Mesenchymal stem cell (in vitro differentiated cells and primary cell): ENCODE measurements around the gene MAP7.
A peak's percentile ranks its signal among the peaks of the same experiment; 100 is the strongest.

Experiments
- DNase-seq: peaks from one replicate; pipeline ENCODE4 v3.0.0-alpha.2; 2013
- H2AFZ ChIP-seq: one replicate; pipeline ENCODE4 v1.6.1; 2013; ENCODE audit warnings: low read depth, mild to moderate bottlenecking, control low read depth, inconsistent platforms, low read length, moderate library complexity
- H2AK5ac ChIP-seq: 2 replicates; pipeline ENCODE4 v1.6.1; 2013; ENCODE audit warnings: low read length, moderate library complexity, mild to moderate bottlenecking, inconsistent platforms; ENCODE audit not compliant: severe bottlenecking
- H2BK120ac ChIP-seq: one replicate; pipeline ENCODE4 v1.6.1; 2013; ENCODE audit warnings: low read depth, mild to moderate bottlenecking, inconsistent platforms, low read length, moderate library complexity
- H2BK12ac ChIP-seq, 2 experiments: one replicate each; pipeline ENCODE4 v1.6.1; 2013; ENCODE audit warnings: inconsistent platforms in 2 of 2, low read length in 2 of 2, mild to moderate bottlenecking in 2 of 2, moderate library complexity in 2 of 2, control low read depth in 1 of 2
- H2BK15ac ChIP-seq: one replicate; pipeline ENCODE4 v1.6.1; 2013; ENCODE audit warnings: mild to moderate bottlenecking, low read depth, inconsistent platforms; ENCODE audit not compliant: poor library complexity, severe bottlenecking
- H2BK5ac ChIP-seq: 2 replicates; pipeline ENCODE4 v1.6.1; 2013; ENCODE audit warnings: low read depth, mild to moderate bottlenecking, low read length, control low read depth, inconsistent platforms; ENCODE audit not compliant: poor library complexity, severe bottlenecking
- H3K14ac ChIP-seq, 2 experiments: one replicate each; pipeline ENCODE4 v1.6.1; 2013; ENCODE audit warnings: inconsistent platforms in 2 of 2, low read length in 2 of 2, control low read depth in 1 of 2, mild to moderate bottlenecking in 1 of 2, moderate library complexity in 1 of 2
- H3K18ac ChIP-seq, 2 experiments: one replicate each; pipeline ENCODE4 v1.6.1; 2013; ENCODE audit warnings: inconsistent platforms in 2 of 2, low read length in 2 of 2, control low read depth in 1 of 2, low read depth in 1 of 2, mild to moderate bottlenecking in 1 of 2
- H3K23ac ChIP-seq, 2 experiments: one replicate each; pipeline ENCODE4 v1.6.1; 2013; ENCODE audit warnings: inconsistent platforms in 2 of 2, low read length in 2 of 2, mild to moderate bottlenecking in 2 of 2, moderate library complexity in 2 of 2, control low read depth in 1 of 2
- H3K27ac ChIP-seq: 2 replicates; pipeline ENCODE4 v1.5.1; 2013; ENCODE audit warnings: mild to moderate bottlenecking, moderate library complexity, low read length, control low read depth, inconsistent platforms; ENCODE audit not compliant: poor library complexity, severe bottlenecking
- H3K27me3 ChIP-seq, 2 experiments: 2 replicates each; pipeline versions ENCODE4 v1.6.1 to v1.7.0; 2013; ENCODE audit warnings: low read length in 2 of 2, mild to moderate bottlenecking in 2 of 2, moderate library complexity in 2 of 2, control low read depth in 1 of 2, inconsistent platforms in 1 of 2; ENCODE audit not compliant: control insufficient read depth in 1 of 2, insufficient read depth in 1 of 2
- H3K36me3 ChIP-seq, 2 experiments: 2 replicates each; pipeline versions ENCODE4 v1.6.1 to v1.7.0; 2013; ENCODE audit warnings: low read length in 2 of 2, control low read depth in 1 of 2, inconsistent platforms in 1 of 2, low read depth in 1 of 2, mild to moderate bottlenecking in 1 of 2; ENCODE audit not compliant: insufficient read depth in 2 of 2, control insufficient read depth in 1 of 2
- H3K4ac ChIP-seq, 2 experiments: one replicate each; pipeline ENCODE4 v1.6.1; 2013; ENCODE audit warnings: inconsistent platforms in 2 of 2, low read length in 2 of 2, mild to moderate bottlenecking in 2 of 2, moderate library complexity in 2 of 2, control low read depth in 1 of 2, low read depth in 1 of 2
- H3K4me1 ChIP-seq: 2 replicates; pipeline ENCODE4 v1.6.1; 2013; ENCODE audit warnings: low read depth, low read length, control low read depth; ENCODE audit not compliant: control insufficient read depth, insufficient read depth
- H3K4me2 ChIP-seq: 2 replicates; pipeline ENCODE4 v1.6.1; 2013; ENCODE audit warnings: low read length, mild to moderate bottlenecking, inconsistent platforms; ENCODE audit not compliant: poor library complexity, severe bottlenecking
- H3K4me3 ChIP-seq, 2 experiments: 2 replicates each; pipeline versions ENCODE4 v1.5.1 to v1.7.0; 2013; ENCODE audit warnings: low read length in 2 of 2, mild to moderate bottlenecking in 2 of 2, control low read depth in 1 of 2, low read depth in 1 of 2; ENCODE audit not compliant: insufficient read depth in 1 of 2
- H3K79me1 ChIP-seq: replicated peaks from 2 replicates; pipeline ENCODE4 v1.6.1; 2013; ENCODE audit warnings: mild to moderate bottlenecking, control low read depth, low read length, inconsistent platforms; ENCODE audit not compliant: poor library complexity, severe bottlenecking
- H3K9ac ChIP-seq: 2 replicates; pipeline ENCODE4 v1.7.0; 2013; ENCODE audit warnings: mild to moderate bottlenecking, low read length, moderate library complexity
- H3K9me3 ChIP-seq: 2 replicates; pipeline ENCODE4 v1.7.0; 2013; ENCODE audit warnings: mild to moderate bottlenecking, low read length; ENCODE audit not compliant: control insufficient read depth
- H4K8ac ChIP-seq: one replicate; pipeline ENCODE4 v1.6.1; 2013; ENCODE audit warnings: inconsistent platforms, mild to moderate bottlenecking, low read length, moderate library complexity
- H4K91ac ChIP-seq: one replicate; pipeline ENCODE4 v1.6.1; 2013; ENCODE audit warnings: mild to moderate bottlenecking, low read length, inconsistent platforms
- WGBS: methylation state at CpG from one replicate; pipeline ENCODE4 v1.1.7; 2013; ENCODE audit warnings: mixed read lengths; 5-methylcytosine and 5-hydroxymethylcytosine counted together

Gene MAP7

GRCh38 chr6:136582711-136583471 is 32.7 kb upstream of the MAP7 start:
- Histone ChIP-seq H2BK5ac (no peak overlapping the region), H3K9ac (peak overlapping the region; percentile 90), H2AK5ac (no peak overlapping the region), H2BK15ac (no peak overlapping the region), H3K23ac (no peak overlapping the region), H3K4me2 (no peak overlapping the region), H3K4ac (no peak overlapping the region), H3K79me1 (no peaks in the 10 kb centered on the region), H2BK12ac (no peak overlapping the region), H4K91ac (no peak overlapping the region), H3K27ac (no peak overlapping the region), H3K4me1 (peaks cover 2% of the 10 kb centered on the region), H4K8ac (no peak overlapping the region), H3K9me3 (no peaks in the 10 kb centered on the region), H3K27me3 (no peaks in the 10 kb centered on the region), H3K18ac (no peak overlapping the region), H3K36me3 (no peaks in the 10 kb centered on the region), H2AFZ (no peak overlapping the region), H2BK120ac (no peak overlapping the region), H3K4me3 (no peak overlapping the region), H3K14ac (no peak overlapping the region)
- DNase-seq: peak; percentile 91
- no CpG with 5 or more reads among the region's 3 CpGs for WGBS

- H2AFZ ChIP-seq: no peak overlapping the region
- H3K9me3 ChIP-seq: no peaks in the 10 kb centered on the region
- no peaks in the 10 kb centered on the region for H3K27me3 ChIP-seq
- no peaks in the 10 kb centered on the region for H3K4me1 ChIP-seq
- H3K27ac ChIP-seq: no peak overlapping the region
- H3K36me3 ChIP-seq: no peaks in the 10 kb centered on the region
- H3K4ac ChIP-seq: no peak overlapping the region
- H2BK120ac ChIP-seq: no peak overlapping the region
- no peak overlapping the region for H4K8ac ChIP-seq
- no peak overlapping the region for H2BK12ac ChIP-seq
- no peak overlapping the region for H4K91ac ChIP-seq
- no peak overlapping the region for H3K18ac ChIP-seq
- no peak overlapping the region for H3K14ac ChIP-seq
- H3K4me2 ChIP-seq: no peak overlapping the region
- no peak overlapping the region for H2BK5ac ChIP-seq
- no peaks in the 10 kb centered on the region for H3K79me1 ChIP-seq
- H3K4me3 ChIP-seq: no peak overlapping the region
- no CpG with 5 or more reads among the region's 2 CpGs for WGBS
- H3K23ac ChIP-seq: no peak overlapping the region
- H2AK5ac ChIP-seq: no peak overlapping the region
- no peak for DNase-seq
- no peak overlapping the region for H2BK15ac ChIP-seq
- H3K9ac ChIP-seq: no peak overlapping the region
Observed at GRCh38 chr6:136579800-136580199, 29.6 kb upstream of the MAP7 start.

- H3K4me3 ChIP-seq: no peak overlapping the region
- no peak overlapping the region for H4K91ac ChIP-seq
- no peak overlapping the region for H3K9ac ChIP-seq
- H2BK120ac ChIP-seq: no peak overlapping the region
- H4K8ac ChIP-seq: no peak overlapping the region
- no peaks in the 10 kb centered on the region for H3K36me3 ChIP-seq
- no peak overlapping the region for H3K23ac ChIP-seq
- no peak overlapping the region for H2BK12ac ChIP-seq
- H2AK5ac ChIP-seq: no peak overlapping the region
- H3K4me2 ChIP-seq: no peak overlapping the region
- no peak overlapping the region for H2BK5ac ChIP-seq
- no peak overlapping the region for H3K14ac ChIP-seq
- no peak overlapping the region for H3K27ac ChIP-seq
- no peak overlapping the region for H3K18ac ChIP-seq
- H2AFZ ChIP-seq: no peak overlapping the region
- over 99% methylated on average over 5 of the region's 6 CpGs for WGBS
- H2BK15ac ChIP-seq: no peak overlapping the region
- H3K9me3 ChIP-seq: peaks cover under 1% of the 10 kb centered on the region
- no peaks in the 10 kb centered on the region for H3K79me1 ChIP-seq
- H3K4ac ChIP-seq: no peak overlapping the region
- no peaks in the 10 kb centered on the region for H3K27me3 ChIP-seq
- no peaks in the 10 kb centered on the region for H3K4me1 ChIP-seq
- no peak for DNase-seq
Observed at GRCh38 chr6:136576821-136577220, 26.6 kb upstream of the MAP7 start.

GRCh38 chr6:136571496-136571895 is 21.3 kb upstream of the MAP7 start:
- Histone ChIP-seq H3K79me1 (no peaks in the 10 kb centered on the region), H3K23ac (no peak overlapping the region)

More at GRCh38 chr6:136571496-136571895, 21.3 kb upstream of the MAP7 start:
- H3K9me3 ChIP-seq: peaks cover 13% of the 10 kb centered on the region
- H2BK120ac ChIP-seq: no peak overlapping the region
- no peak overlapping the region for H2AFZ ChIP-seq
- no peaks in the 10 kb centered on the region for H3K27me3 ChIP-seq
- no peak overlapping the region for H3K14ac ChIP-seq
- H3K9ac ChIP-seq: no peak overlapping the region
- no peak overlapping the region for H3K27ac ChIP-seq
- H2BK5ac ChIP-seq: no peak overlapping the region
- no peak overlapping the region for H2BK12ac ChIP-seq
- DNase-seq: no peak
- no peaks in the 10 kb centered on the region for H3K36me3 ChIP-seq
- no peak overlapping the region for H3K4me3 ChIP-seq
- no peak overlapping the region for H2BK15ac ChIP-seq
- no peaks in the 10 kb centered on the region for H3K4me1 ChIP-seq
- H4K8ac ChIP-seq: no peak overlapping the region
- H3K4ac ChIP-seq: no peak overlapping the region
- no peak overlapping the region for H3K18ac ChIP-seq
- no peak overlapping the region for H3K4me2 ChIP-seq
- H2AK5ac ChIP-seq: no peak overlapping the region
- no peak overlapping the region for H4K91ac ChIP-seq
